EH (cell line): ENCODE data around the gene LAS1L.
"Not testable (repeated sequence)": the region's sequence is repeated elsewhere in the genome, so short reads cannot be mapped to it uniquely, and the experiment has no call there.

ENCODE experiments used
- DNase-seq: peaks from one replicate; pipeline ENCODE4 v3.0.0-alpha.2; 2015; ENCODE audit warnings: low read depth

Gene LAS1L

DNA sequence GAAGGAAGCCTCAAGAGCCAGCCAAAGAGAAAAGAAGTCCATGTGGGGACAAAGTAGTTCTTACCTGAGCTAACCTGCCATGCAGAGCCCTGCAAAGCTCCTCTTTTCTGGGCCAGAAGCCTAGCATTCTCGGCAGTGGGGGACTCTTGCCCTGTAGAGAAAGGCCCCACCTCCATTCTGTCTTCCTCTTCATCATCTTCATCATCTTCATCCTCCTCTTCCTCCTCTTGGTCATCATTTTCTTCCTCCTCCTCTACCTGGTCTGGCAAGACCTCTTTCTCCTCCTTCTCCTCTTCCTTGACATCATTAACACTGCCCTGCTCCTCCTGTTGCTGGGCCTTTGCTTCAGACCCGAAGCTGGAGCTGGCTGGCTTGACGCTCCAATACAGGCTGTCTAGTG lies 16.7 kb downstream of the LAS1L start:
- DNase-seq = no peak

DNA sequence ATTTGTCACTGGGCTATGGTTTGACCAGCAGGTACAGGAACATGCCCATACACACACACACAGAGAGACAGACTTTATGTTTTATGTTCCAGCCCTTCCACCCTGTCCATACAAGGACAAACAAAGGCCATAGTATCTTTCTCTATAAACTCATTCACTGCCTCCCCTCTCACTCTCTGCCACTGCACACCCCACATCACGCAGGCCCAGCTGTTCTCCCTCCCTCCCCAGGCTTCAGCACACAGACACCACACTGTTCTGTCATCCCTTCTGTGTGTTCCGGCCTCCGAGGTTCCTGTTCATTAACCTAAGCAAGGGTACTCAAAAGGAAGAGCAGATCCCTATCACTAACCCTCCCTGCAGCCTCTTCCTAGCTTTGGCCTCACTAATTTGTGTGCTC lies 17.8 kb downstream of the LAS1L start:
- no peak for DNase-seq

DNA sequence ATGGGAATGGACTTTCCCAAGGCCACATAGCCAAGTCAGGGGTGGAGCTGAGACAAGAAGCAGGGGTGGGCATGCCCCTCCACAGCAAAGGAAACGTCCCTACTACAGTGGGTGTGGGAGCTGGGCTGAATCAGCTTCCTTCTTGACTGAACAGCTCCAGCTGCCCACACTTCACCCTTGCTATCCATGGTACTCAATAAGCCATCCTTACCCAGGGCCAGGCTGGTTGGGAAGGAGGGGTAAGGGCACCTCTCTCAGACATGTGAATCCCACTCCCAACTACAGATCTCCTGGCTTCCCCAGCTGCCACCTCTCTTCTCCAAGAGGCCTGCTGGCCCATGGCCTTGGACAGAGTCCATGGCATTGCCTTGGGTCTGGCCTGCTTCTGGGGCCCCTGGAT lies 21.0 kb downstream of the LAS1L start:
- DNase-seq = no peak

DNA sequence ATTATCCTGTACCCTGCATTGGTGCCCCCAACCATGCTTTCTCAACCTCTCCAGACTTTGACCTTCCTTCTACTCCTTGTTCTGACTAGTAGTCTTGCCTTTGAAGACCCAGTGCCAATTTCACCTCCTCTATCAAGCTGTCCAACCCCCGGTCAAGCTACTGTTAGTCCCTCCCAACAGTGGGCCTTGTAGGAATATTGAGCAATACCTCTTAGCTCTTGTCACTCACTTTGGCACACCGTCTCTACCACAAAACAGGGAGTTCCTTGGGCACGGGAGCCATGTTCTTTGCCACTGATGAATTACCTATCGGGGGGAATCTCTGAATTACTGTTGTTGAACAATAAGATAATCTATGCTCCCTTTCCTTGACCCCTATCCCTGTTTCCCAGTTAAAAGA lies 25.2 kb downstream of the LAS1L start:
- no peak for DNase-seq

DNA sequence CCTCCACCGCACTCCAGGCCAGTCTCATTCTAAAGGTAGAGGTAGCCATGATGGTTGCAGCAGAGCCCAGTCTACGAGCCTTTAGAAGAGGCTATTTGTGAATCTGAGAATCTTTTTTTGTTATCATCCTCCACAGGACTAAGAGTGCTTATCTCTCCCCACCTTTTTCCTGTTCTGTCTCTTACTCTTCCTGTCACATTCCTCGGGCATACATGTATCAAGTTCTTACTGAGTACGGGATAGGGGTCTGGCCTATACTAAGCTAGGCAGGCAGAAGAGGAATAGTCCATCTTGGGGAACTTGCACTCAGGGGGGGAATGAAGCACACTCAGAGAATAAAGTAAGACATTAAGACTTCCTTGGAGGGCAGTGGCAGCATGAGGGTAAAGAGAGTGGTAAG lies 25.7 kb downstream of the LAS1L start:
- no peak for DNase-seq

DNA sequence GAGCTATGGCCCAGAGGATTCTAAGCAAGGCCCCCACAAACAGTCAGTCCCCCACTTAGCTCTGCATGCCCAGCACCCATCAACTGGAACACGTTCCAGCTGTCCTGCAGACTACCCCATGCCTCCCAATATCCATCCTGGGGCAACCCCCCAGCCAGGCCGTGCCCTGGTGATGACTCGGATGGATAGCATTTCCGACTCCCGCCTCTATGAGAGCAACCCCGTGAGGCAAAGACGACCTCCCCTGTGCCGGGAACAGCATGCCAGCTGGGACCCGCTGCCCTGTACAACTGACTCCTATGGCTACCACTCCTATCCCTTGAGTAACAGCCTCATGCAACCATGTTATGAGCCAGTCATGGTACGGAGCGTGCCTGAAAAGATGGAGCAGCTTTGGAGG lies 32.0 kb downstream of the LAS1L start:
- no peak for DNase-seq

DNA sequence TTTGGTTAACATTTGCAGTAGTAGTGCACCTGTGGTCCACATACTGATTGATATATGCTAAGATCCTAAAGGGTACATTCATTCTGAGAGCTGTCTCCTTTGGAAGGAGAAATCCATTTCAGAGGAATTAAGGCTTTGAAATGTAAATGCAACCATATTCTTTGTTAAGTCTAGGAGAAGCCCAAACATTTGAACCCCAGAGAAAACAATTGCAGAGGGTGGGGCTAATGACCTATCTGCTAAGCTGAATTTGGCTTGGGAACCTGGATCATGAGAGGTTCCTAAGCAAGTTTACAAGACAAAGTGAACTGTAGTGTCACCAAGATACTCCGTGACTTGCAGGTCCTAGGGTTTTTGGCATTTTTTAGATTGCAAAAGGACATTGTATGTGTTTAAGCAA lies 41.2 kb downstream of the LAS1L start:
- no peak for DNase-seq

DNA sequence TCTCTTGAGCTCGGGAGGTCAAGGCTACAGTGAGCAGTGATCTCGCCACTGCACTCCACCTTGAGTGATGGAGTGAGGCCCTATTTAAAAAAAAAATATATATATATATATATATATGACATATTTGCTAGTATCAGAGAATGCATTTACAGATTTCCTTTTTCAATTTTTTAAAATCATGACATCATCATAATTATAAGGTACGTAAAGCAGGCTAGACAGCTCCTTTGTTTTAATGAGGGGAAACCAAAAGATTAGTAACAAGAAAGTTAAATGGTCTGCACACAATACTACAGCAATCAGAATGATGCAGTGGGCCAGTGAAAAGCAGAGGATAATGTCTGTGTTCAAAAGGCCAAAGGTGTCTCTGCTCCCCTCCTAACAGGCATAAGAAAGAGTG lies 43.0 kb downstream of the LAS1L start:
- DNase-seq = no peak

DNA sequence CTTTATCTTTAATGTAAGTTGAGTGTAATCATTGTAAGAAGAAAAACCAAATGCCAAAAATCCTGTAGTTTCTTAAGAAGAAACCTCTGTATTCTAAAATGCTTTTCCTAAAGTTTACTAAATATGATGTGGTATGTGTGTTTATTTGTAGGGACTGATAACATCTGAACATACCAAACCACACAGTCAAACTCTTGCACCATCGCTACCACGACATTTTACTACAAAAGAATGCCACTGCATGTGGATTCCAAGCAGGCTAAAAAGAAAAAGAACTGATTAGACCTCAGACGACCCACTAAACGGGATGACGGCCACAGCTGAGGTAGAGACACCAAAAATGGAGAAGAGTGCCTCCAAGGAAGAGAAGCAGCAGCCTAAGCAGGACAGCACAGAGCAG lies 46.1 kb downstream of the LAS1L start:
- peak; percentile 53 for DNase-seq

DNA sequence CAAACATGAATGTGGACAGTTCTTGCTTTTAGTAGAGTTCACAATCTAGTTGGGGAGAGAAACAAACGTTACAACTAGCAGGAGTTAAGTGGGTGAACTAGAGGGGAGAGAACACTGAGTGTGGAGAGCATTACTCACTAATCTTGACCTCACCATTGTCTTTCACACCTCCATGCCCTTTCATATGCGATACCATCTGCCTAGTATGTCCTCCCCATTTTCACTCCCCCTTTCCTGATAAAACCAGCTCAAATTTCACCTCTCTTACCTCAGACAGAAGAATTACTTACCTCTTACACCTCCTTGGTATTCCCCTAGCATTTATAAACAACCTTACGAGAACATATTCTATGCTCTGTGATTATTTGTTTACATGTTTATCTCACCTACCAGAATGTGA lies 53.6 kb downstream of the LAS1L start:
- no peak for DNase-seq

DNA sequence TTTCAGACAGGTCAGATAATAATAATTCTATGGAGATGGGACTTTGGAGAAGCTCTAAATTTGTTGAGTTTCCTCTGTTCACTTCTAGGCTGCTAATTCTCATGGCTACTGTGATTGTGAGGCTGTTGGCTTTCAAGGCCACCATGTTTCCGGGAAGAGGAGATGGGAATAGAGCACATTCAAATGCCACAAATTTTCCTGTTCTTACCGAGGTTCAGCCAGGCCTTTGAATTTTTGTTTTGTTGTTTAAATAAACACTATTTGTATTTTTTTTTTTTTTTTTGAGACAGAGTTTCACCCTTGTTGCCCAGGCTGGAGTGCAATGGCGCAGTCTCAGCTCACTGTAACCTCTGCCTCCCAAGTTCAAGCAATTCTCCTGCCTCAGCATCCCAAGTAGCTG lies 55.5 kb downstream of the LAS1L start:
- not testable (repeated sequence) for DNase-seq

DNA sequence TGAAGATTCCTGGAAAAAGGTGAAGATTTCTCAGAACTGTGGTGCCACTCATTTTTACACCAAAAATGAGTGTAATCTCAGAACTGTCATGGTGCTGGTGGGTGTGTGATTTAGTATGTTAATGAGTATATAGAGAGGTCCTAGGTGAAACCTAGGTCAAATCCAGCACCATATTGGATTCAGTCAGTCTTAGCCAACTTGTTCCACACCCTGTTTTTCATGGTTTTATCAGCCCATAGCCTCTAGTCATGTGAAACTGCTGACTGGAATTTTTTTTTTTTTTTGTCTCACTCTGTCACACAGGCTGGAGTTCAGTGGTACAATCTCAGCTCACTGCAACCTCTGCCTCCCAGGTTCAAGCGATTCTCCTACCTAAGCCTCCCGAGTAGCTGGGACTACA lies 58.0 kb downstream of the LAS1L start:
- DNase-seq = no peak

DNA sequence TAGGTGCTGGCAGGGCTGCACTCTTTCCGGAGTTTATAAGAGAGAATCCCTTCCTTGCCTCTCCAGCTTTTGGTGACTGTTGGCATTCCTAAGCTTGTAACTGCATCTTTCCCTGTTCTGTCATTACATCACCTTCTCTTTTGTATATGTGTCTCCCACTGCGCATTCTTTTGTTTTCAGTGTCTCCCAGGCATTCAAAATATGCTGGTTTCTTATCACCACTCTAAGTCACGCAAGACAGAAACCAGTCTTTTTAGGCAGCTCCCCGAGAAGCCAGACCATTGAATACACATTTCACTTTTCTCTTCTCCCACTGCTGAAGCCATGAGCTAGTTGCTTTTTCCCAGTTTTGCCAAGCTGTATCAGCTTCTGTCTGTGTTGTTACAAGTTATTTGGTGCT lies 71.0 kb downstream of the LAS1L start:
- DNase-seq = peak; percentile 44
